Ishikawa (cell line): ENCODE measurements around the gene PTPRD.

Experiments
- CEBPB ChIP-seq: IDR thresholded peaks from 2 replicates; pipeline ENCODE4 v1.6.1; 2012
- CREB1 ChIP-seq: IDR thresholded peaks from 2 replicates; pipeline ENCODE4 v1.6.1; 2012; ENCODE audit warnings: low read depth
- EGR1 ChIP-seq: IDR thresholded peaks from 2 replicates; pipeline ENCODE4 v1.6.1; 2012
- EP300 ChIP-seq: IDR thresholded peaks from 2 replicates; pipeline ENCODE4 v1.6.1; 2012; ENCODE audit warnings: borderline replicate concordance
- FOXM1 ChIP-seq: IDR thresholded peaks from 2 replicates; pipeline ENCODE4 v1.6.1; 2012; ENCODE audit warnings: low read depth, borderline replicate concordance
- NFIC ChIP-seq: IDR thresholded peaks from 2 replicates; pipeline ENCODE4 v1.6.1; 2012
- RAD21 ChIP-seq: IDR thresholded peaks from 2 replicates; pipeline ENCODE4 v1.6.1; 2012; ENCODE audit warnings: low read depth
- REST ChIP-seq: IDR thresholded peaks from 2 replicates; pipeline ENCODE4 v1.6.1; 2012; ENCODE audit warnings: low read depth, mild to moderate bottlenecking
- TAF1 ChIP-seq: IDR thresholded peaks from 2 replicates; pipeline ENCODE4 v1.6.1; 2012; ENCODE audit warnings: low read depth, mild to moderate bottlenecking
- TCF12 ChIP-seq: IDR thresholded peaks from 2 replicates; pipeline ENCODE4 v1.6.1; 2012; ENCODE audit warnings: low read depth
- TEAD4 ChIP-seq: IDR thresholded peaks from 2 replicates; pipeline ENCODE4 v1.6.1; 2012
- YY1 ChIP-seq: IDR thresholded peaks from 2 replicates; pipeline ENCODE4 v1.6.1; 2012; ENCODE audit warnings: low read depth
- ZBTB7A ChIP-seq: IDR thresholded peaks from 2 replicates; pipeline ENCODE4 v1.6.1; 2012; ENCODE audit warnings: low read depth
- TF ChIP-seq, protein P1 (sequence below): IDR thresholded peaks from 2 replicates; pipeline ENCODE4 v1.6.1; 2012
- TF ChIP-seq, protein P2 (sequence below): IDR thresholded peaks from 2 replicates; pipeline ENCODE4 v1.6.1; 2012

The PTPRD gene

DNA sequence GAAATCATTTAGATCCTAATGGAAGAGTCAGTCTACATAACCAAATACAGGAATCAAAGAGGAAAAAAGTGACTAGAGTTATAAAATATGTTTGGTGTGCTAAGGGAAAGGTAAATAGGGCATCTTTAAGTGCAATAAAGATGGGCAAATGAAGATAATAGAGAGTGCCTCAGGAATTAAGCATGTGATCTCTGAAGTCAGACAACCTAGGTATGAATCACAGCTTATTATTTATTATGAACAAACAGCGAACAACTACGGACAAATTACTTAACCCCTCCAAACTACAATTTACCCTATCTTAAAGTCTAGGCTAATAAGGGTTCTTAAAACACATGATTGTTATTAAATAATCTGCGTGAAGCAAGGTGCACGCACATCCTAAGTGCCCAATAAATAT lies 1903.1 kb downstream of the PTPRD start:
- no peak for TF ChIP-seq FOXM1
- TF ChIP-seq NFIC: no peak
- TF ChIP-seq CREB1: no peak
- TF ChIP-seq ZBTB7A: no peak
- TF ChIP-seq TAF1: no peak
- TF ChIP-seq TCF12: no peak
- no peak for TF ChIP-seq EP300
- TF ChIP-seq, protein P1, sequence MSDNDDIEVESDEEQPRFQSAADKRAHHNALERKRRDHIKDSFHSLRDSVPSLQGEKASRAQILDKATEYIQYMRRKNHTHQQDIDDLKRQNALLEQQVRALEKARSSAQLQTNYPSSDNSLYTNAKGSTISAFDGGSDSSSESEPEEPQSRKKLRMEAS: no peak
- TF ChIP-seq EGR1: no peak
- no peak for TF ChIP-seq YY1
- no peak for TF ChIP-seq TEAD4
- TF ChIP-seq, protein P2, sequence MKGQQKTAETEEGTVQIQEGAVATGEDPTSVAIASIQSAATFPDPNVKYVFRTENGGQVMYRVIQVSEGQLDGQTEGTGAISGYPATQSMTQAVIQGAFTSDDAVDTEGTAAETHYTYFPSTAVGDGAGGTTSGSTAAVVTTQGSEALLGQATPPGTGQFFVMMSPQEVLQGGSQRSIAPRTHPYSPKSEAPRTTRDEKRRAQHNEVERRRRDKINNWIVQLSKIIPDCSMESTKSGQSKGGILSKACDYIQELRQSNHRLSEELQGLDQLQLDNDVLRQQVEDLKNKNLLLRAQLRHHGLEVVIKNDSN: no peak
- TF ChIP-seq REST: no peak
- TF ChIP-seq RAD21: no peak
- TF ChIP-seq CEBPB: no peak

GRCh38 chr9:8708728-8709127 lies 1904.1 kb downstream of the PTPRD start:
- TF ChIP-seq EP300 (no peak), NFIC (no peak), YY1 (no peak), TCF12 (no peak), FOXM1 (no peak), TEAD4 (no peak), RAD21 (no peak), TAF1 (no peak), REST (no peak), EGR1 (no peak), ZBTB7A (no peak), CREB1 (no peak)
- TF ChIP-seq, protein P2: no peak
- TF ChIP-seq, protein P1: no peak

- TF ChIP-seq, protein P2: no peak
- no peak for TF ChIP-seq CEBPB
- TF ChIP-seq ZBTB7A: no peak
- no peak for TF ChIP-seq NFIC
Observed at GRCh38 chr9:8706998-8707397, 1905.8 kb downstream of the PTPRD start.

DNA sequence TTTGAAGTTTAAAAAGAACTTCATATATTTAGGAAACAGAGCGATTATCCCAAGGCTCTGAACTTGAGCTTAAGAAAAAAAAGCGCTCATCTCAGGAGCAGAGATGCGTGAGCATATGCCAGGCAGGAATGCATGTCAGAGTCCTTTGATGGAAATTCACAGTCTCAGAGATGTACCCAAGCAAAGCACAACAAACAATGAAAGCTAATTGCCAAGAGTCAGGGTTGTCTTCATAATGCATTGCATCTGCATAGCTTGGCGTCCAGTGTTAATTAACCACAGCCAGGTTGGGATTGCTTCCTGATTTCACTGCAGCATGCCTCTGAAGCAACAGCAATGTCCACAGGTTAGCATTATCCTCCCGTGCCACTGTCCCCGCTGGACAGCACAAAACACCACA lies 1906.3 kb downstream of the PTPRD start:
- TF ChIP-seq REST: no peak
- no peak for TF ChIP-seq ZBTB7A
- TF ChIP-seq FOXM1: no peak
- no peak for TF ChIP-seq RAD21
- no peak for TF ChIP-seq TCF12
- TF ChIP-seq, protein P2: no peak
- TF ChIP-seq, protein P1: no peak
- TF ChIP-seq TEAD4: no peak
- TF ChIP-seq CREB1: no peak
- TF ChIP-seq CEBPB: no peak
- TF ChIP-seq YY1: no peak
- no peak for TF ChIP-seq EP300
- no peak for TF ChIP-seq EGR1
